Stimulated activated CD8-positive, alpha-beta memory T cell treated with anti-CD3 and anti-CD28 coated beads, Interleukin-7, amount 100 ng/mL, for 24 hours (primary cell): ENCODE measurements around the gene CAMK1G.

ENCODE experiments used
- DNase-seq: peaks from one replicate; pipeline ENCODE4 v3.0.0-alpha.2; 2020; ENCODE audit warnings: low read depth

CAMK1G gene

DNA sequence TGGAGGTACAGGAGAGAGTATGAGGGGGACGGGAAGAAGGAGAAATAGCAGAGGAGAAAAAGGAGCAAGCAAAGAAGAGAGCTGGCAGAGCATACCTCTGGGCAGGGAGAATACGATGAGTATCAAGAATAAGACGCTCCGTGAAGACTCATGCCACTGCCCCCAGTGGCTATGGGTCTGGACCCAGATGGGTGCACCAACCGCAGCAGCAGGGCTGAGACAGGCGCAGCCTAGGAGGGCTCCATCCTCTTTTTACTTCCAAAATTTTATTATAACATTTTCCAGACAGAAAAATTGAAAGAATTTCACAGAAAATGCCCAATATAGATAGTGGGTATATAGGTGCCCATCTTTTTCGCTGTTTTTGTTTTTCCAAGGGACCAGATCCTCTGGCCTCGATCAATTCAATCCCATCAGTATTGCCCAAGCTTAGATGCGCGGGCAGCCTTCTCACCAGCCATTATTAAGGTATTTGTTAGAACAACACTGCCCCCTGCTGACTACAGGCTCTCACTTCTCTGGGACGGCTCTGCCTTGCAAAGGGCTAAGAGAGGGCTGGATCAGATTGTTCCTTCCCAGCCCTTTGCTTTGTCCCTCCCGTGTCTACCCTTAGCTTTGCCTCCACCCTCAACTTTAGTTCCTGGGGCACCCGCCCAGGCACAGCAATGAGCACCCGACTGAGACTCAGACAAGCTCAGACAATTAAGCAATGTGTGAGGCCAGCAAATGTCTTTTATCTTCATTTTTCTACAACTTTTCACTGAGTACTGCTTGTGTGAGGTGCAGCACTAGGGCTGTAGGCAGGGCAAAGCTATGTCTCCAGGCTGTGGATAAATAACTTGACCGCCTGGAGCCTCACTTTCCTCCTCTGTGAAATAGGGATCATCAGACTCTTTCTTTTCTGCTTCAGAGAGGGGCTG lies 17.5 kb upstream of the CAMK1G start:
- peak; percentile 44 for DNase-seq

DNA sequence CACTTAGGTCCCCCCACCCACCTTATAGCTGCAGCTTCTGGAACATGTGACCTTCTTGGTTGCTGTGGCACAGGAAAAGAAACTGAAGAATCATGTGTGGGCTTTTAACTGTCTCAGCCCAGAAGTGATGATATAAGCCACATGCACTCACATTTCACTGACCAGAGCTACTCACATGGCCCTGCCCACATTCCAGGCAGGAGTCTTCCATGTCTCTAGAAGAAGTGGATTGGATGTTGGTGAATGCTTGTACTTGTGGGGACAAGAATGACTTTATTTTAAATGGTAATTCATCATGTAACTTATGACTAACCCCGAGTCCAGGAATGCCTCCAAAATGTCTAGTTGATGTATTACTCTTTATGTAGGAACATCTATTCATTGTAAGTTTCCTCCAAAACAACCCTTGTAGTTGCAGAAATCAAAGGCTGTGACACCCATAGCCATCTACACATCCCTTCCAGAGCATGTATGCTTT lies 15.8 kb upstream of the CAMK1G start:
- no peak for DNase-seq

DNA sequence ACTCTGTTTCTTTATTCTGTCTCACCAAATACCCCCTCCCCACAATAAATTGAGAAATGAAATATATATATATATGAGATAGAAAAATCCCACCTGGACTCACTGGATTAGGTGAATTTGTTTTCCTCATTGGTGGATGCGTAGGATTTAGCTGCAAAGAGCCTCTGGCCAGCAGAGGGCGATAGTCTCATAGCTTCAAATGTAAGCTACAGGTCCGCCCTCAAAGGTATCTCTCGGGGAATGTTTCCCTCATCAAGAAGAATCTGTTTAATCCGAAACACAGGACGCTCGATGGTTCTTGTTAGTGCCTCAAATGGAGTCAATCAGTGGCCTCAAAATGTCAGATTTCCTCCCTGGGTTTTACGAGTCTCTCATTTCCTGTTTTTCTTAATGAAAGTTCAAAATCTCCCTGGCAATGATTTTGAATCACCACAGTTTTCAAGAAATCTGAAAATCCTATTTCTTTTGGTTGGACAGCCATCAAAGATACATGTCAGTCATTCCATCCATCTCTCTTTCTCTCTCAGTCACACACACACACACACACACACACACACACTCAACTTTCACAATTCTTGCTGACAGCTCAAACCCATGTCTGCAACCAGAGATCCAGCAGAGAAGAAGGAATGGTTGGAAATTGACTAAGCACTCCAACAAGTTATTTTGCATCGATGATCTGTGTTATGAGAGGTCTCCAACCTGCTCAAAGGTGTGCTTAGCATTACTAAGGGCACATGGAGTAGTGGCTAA lies 13.9 kb upstream of the CAMK1G start:
- DNase-seq = peak; percentile 55

DNA sequence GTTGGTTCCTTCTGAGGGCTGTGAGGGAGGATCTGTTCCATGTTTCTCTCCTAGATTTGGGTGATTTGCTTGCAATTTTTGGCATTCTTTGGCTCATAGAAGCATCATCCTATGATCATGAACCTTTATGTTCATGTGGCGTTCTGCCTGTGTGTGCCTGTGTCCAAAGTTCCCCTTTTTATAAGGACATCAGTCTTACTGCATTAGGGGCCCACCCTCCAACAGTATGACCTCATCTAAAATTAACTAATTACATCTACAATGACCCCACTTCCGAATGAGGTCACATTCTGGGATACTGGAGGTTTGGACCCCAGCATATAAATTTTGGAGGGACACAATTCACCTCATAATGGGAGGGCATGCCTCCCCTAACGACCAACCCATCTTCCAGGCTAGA lies 12.8 kb upstream of the CAMK1G start:
- no peak for DNase-seq

DNA sequence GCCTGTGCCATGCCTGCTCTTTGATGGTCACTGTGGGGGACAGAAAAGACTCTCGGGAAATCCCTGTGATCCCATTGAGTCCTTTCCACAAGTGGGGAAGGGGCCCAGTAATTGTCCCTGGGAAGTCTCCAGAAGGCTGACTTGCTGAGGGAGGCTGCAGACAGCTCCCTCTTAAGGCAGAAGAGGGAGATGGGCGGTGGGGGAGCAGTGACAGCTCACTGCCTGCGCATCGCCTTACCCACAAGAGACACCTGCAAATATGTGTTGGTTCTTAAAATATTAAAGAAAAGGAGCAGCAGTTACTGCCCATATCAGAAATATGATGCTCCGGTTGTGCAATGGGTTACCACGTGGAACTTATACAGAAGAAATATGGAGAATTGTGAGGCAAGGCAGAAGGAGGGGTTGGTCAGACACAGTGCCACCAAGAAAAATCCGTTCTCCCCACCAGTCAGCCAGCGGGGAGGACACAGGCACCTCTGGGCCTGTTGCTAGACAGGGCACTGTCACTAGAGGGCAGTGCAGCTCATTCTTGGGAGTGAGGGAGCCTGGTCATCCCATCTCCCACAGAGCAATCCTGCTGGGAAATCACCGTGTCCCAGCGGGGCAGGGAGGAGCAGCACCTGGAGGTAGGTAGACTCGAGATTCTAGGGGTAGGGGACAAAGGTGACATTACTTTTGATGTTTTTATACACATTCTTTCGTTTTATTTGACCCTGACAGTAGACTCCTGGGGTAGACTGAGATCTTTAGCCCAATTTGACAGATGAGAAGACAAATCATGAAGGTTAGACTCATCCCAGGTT lies 6.9 kb upstream of the CAMK1G start:
- peak; percentile 44 for DNase-seq

DNA sequence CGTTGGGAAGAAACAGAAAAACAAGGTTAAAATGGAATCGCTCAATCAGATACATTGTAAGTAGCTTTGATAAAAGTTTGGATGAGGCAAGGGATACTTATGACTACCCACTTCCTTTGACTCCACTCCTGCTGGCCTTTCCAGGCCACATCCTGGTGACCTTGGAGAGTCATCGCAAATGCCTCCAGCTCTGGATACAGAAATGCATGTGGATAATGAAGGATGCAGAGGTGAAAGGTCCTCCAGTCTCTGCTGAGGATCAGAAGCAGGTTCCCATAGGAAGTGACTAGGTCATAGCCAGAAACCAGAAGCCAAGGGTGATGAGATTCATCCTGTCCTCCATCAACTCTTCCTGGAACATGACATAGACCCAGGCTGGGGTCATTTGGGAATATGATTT lies 6.2 kb upstream of the CAMK1G start:
- DNase-seq = no peak

DNA sequence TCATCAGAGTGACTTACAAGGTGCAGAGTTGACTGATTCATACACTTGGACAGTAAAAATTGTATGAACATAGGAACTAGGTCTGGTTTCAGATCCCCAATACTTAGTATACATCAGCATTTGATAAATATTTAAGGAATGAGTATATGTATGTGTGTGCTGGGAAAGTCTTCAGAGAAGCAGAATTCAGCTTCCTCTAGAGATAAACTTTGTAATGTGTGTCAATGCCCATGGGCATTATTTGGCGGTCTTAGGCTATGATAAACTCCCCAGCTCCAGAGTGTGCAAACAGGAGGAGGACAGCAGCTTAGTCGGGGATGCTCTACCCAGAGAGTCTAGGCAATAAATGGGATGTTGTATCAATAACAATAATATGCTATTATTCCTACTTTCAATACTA lies 2.9 kb upstream of the CAMK1G start:
- DNase-seq = no peak

DNA sequence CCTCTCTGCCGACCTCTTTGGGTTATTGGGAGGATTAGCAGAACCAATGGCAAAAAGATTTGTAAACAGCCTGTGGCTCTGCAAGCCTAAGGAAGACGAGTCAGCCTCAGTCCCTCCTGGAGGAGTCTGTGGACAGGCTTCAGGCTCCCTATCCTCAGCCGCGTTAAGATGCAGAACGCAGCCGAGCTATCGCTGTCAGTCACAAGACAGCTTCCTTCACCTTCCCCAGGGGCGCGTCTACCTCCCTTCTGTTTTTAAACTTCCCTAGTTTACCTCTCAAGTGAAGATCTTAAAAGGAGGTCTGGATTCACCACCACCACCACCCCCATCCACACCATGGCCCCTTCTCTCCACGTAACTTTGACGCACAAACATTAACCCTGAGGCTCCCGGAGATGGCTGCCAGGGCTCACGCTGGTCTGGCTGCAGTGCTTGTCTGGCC lies 738 bp downstream of the CAMK1G start:
- DNase-seq = no peak

DNA sequence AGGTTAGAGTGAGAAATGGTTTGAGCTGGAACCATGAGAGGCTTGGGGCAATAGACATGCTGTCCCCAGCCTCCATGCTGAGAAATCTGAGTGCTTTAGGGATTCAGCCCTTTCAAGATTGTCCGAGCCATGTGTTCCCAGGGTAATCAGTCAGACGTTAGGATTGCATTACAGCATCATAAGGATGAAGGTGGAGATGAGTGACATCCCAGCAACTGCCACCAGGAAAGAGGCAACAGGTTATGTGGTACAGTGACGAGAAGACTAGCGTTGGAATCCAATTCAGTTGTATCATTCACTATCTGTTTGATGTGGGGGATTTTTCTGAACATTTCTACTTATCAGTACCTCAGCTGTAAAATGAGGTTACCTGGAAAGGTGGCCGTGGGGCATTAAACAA lies 1.7 kb downstream of the CAMK1G start:
- DNase-seq = no peak

DNA sequence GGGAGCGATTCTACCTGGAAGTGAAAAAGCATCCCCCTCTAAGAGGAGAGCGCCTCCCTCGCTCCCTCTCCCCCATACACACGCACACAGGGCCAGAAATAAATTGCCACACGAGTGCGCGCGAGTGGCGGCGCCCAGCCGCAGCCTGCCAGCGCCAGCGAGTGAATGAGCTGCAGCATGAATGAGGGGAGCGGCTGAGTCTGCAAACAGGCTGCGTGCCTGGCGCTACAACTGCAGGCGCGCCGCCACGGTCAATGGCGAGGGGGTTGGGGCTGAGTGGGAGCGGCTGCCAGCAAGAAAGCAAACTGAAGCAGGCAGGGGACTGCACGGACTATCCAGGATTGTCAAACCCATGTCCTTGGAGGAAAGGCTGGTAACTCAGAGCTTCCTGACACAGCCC lies 2.2 kb downstream of the CAMK1G start:
- DNase-seq = no peak

DNA sequence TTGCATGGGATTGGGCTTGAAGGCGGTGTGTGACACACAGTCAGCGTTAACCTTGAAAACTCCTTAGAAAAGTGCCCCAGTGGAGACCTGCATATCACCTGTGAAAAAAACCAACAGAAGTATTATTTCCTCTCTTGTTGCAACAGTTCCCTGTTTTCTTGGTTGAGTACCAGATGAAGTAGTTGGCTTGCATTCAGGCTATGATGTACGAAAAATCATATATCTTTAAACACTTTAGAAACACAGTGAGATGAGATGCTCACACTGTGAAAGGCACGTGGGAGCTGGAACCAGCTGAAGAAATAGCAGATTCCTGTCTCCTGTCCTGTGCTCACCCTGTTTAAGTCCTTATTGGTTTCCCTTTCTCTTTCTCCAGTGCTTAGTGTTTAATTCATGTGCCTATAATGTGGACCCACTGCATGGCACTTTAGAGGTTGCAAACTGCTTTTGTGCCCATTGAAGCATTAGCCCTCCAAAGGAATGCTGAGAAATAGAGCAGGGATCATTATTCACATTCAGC lies 2.8 kb downstream of the CAMK1G start:
- no peak for DNase-seq

DNA sequence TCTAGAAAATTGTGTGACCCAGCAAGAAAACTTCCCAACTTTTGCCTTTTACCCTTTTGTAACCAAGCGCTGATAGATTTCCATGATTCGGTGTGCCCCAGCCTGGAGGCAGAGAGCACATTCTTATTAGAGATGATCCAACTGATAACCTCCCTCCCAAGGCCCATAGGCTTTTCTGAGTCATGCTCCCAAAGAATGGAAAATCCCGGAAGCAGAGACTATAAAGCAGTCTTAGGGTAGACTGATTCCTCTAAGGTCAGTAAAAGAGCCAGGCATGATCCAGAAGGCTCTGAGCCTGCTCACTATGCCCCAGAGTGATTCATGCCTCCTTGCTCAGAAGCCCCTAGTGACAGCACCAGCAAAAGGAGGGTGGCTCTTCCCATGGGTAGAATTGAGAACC lies 4.3 kb downstream of the CAMK1G start:
- DNase-seq = no peak

DNA sequence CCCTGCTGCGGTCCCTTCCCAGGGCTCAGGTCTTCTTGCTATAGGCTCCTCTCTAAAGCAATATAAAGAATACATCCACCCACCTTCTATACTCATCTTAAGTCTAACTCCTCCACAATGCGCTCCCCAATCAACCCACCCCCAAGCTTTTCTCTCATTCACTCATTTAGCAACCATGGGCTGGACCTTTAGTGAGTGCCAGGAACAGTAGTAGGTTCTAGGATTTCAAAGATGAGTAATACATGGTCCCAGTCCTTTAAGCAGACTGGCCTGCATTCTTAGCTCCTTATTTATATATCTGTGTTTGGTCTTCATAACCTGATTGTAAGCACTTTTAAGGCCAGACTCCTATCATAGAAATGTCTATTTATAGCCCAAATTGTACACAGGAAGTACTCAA lies 5.9 kb downstream of the CAMK1G start:
- DNase-seq = no peak

DNA sequence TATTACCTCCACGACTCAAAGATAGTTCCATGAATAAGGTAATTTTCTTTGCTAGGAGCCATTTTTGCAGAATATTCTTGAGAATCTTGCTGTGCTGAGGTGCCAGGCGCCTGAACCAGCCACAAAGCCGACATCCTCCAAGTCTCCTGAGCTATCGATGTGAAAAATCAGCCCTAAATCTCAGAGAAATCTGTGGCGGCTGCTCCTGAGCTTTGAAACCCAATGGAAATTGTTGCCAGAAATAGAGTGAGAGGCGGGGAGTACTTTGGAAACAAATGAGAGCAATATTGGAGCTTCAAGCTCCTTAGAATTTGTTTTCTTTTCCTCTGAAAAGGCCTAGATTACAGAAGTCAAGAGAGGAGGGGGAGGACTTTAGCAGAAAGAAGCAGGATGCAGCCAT lies 6.3 kb downstream of the CAMK1G start:
- no peak for DNase-seq

DNA sequence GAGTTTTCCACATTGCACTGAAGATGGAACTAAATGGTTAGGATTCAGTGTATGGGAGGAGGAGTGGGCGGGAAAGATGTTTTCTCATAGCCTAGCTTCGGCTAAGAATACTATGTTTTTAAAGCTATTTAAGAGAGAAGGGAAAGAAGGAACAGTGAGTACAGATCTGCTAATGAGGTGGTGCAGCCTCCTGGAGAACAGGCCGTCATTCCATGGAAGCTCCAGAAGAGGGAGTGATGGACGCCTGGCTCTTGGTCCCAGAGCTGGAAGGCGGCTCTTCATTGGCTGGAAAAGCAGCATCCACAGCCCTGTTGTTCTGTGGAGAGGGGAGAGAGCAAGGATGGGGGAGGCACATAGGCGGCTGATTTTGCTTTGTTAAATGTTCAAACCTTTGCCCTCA lies 6.9 kb downstream of the CAMK1G start:
- DNase-seq = no peak

DNA sequence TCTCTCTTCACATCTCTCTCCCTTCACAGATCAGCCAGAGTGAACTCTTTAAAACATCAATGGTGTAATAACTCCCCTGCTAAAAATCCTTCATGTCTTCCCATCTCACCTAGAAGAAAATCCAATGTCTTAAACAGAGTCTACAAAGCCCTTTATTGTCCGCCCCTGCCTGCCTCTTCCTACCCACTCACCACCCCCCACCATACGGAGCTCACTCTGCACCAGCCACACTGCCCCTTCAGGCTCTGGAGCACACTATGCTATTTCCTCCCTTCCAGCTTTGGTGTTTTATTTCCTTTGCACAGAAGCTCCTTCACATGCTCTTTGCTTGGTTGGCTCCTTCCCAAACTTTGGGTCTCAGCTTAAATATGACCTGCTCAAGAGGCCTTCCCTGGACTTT lies 10.2 kb downstream of the CAMK1G start:
- no peak for DNase-seq

DNA sequence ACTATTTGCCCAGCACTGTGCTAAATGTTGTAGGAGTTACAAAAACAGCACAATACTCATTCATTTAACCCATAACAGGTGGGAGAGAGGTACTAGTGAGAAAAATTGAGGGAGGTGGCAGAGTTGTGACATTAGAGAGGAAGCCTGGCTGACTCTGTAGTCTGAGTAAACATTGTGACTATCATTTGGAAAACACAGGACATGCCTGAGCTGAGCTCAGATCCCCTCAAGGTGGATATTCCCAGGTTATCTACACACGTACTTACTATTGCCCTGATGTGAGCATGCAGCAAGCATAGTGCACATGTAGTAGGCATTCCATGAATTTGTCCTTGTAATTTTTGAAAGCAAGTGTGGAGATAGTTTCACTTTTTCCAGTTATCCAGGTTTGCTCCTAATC lies 10.9 kb downstream of the CAMK1G start:
- DNase-seq = no peak

DNA sequence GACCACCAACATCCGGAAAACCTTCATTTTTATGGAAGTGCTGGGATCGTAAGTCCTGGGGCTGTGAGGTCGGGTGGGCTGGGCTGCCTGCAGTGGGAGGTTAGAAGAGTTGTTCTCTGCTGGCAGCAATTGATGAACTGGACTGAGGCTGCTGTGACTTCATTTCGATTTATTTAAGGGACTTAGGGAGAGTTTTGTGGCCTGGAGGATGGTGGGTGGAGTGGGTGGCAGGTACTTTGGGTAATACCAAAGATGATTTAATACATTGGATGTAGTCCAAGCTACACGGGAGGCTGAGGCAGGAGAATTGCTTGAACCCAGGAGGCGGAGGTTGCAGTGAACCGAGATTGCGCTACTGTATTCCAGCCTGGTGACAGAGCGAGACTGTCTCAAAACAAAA lies 11.5 kb downstream of the CAMK1G start:
- no peak for DNase-seq

DNA sequence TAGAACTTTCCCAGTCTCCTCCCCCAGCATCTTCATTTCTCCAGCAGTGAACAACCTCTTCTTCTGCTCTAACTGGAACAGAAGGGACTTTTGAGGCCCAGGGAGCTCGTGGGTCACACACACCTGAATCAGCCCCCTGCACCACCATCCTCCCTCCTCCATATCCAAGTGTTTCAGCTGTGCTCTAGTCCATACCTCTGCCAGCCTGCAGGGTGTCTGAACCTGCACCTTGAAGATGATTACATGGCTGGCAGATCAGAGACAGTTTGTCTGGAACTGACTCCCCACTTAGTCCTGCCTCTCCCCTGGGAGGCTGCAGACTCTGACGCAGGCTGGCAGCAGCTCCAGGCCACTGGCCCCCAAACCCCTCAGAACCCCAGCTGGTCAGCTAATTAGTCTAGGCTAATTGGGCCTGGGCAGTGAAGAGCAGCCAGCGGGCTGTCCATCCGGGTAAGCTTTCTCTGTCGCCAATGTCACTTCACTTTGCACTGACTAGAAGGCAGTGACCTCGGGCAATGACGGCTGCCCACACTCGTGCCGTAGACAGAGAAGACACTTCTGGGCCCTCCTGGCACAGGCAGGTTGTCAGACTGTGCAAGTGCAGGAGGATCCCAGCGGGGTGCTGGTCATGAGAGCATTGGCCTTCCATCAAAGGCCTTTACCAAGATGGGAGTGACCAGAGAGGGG lies 12.2 kb downstream of the CAMK1G start:
- DNase-seq = no peak

DNA sequence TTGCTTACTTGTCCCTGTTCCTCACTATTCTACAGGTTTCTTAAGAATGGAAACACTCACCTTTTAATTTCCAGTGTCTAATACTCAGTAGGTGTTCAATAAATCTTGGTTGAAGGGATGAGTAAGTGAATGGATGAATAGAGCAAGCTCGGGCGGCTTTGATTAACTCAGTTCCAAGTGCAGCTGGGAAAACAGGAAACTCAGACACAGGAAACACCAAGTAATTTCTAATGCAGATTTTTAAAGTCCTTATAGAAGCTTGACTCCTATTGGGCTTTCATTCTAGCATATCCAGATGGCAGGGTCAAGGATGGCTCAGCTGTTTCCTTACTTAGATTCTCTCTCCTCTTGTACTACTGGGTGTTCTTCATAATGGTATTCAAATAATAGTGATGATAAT lies 14.0 kb downstream of the CAMK1G start:
- DNase-seq = no peak

DNA sequence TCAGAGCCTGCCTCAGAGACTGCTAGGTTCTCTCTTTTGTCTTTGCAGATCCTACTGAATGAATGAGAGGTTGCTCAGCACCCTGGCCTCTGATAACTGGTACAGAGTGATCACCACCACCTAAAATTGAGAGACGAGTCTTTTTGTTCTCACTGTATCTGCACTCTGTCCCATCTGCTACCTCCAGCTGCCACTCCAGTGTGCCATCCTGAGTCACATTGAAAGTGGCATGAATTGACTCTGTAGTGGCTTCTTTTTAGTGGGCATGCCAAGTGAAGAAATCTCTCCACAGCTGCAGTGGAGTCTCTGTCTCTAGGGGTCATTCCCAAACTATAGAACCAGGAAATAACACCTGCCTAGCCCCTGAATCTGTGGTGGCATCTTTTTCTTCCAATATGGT lies 14.7 kb downstream of the CAMK1G start:
- no peak for DNase-seq

DNA sequence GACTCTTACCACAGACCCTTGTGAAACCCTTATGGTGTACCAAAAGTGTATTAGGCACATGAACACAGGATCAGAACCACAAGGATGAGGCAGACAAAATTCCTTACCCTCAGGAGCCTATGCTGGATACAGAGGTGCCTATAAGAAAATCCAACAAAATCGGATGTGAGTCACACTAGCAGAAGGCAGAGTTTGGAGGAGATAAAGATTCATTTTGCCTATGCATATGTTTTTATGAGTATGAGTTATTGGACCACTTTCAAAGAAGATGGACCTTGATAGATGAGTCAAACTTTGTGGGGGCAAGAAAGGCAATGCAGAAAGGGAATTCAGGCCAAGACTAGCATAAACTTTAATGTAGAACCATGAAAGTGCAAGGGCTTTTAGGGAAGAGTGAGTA lies 17.0 kb downstream of the CAMK1G start:
- no peak for DNase-seq
